Common myeloid progenitor, CD34-positive (primary cell): ENCODE measurements around the gene LIN7A.

ENCODE experiments used
- CTCF ChIA-PET: fragments of 350-600 bp; sonication (Branson Sonifier 250); formaldehyde crosslinking; loops from one replicate; lab custom pipeline; 2021; ENCODE audit warnings: antibody characterized with exemption; lab: Charles Lee
- POLR2A ChIA-PET: fragments of 350-600 bp; sonication (Branson Sonifier 250); formaldehyde crosslinking; loops from one replicate; lab custom pipeline; 2021; ENCODE audit warnings: antibody characterized with exemption; lab: Charles Lee
- DNase-seq, 3 donors: peaks; one replicate each; pipeline versions ENCODE4 v3.0.0 to v3.0.0-alpha.2; 2013
- H3K27ac ChIP-seq, 2 experiments: 1 replicate in 1 of 2; 2 replicates in 1 of 2; pipeline ENCODE4 v1.7.0; 2013; ENCODE audit warnings: inconsistent platforms in 2 of 2, low read length in 2 of 2, mild to moderate bottlenecking in 2 of 2, low read depth in 1 of 2, moderate library complexity in 1 of 2; ENCODE audit not compliant: severe bottlenecking in 2 of 2, insufficient read depth in 1 of 2, poor library complexity in 1 of 2
- H3K27me3 ChIP-seq, 5 experiments: replicated peaks in 2 of 5; 1 replicate in 3 of 5; 2 replicates in 2 of 5; pipeline versions ENCODE4 v1.6.1 to v1.7.0; 2013; ENCODE audit warnings: low read length in 4 of 5, mild to moderate bottlenecking in 2 of 5, moderate library complexity in 2 of 5, inconsistent platforms in 1 of 5; ENCODE audit not compliant: insufficient read depth in 5 of 5, control insufficient read depth in 4 of 5
- H3K36me3 ChIP-seq, 4 experiments: 1 replicate in 2 of 4; 2 replicates in 2 of 4; pipeline versions ENCODE4 v1.6.1 to v1.7.0; 2013; ENCODE audit warnings: low read length in 3 of 4, control low read depth in 1 of 4, mild to moderate bottlenecking in 1 of 4; ENCODE audit not compliant: control insufficient read depth in 4 of 4, insufficient read depth in 4 of 4
- H3K4me1 ChIP-seq, 4 experiments: 1 replicate in 3 of 4; 2 replicates in 1 of 4; pipeline versions ENCODE4 v1.6.1 to v1.7.1; 2013; ENCODE audit warnings: low read length in 3 of 4, mild to moderate bottlenecking in 3 of 4, control low read depth in 1 of 4, inconsistent platforms in 1 of 4, moderate library complexity in 1 of 4; ENCODE audit not compliant: control insufficient read depth in 4 of 4, insufficient read depth in 4 of 4; ENCODE audit errors: control extremely low read depth in 1 of 4
- H3K4me3 ChIP-seq, 7 experiments: 1 replicate in 4 of 7; 2 replicates in 3 of 7; pipeline versions ENCODE4 v1.5.1 to v1.7.0; 2013; ENCODE audit warnings: mild to moderate bottlenecking in 7 of 7, low read length in 6 of 7, moderate library complexity in 6 of 7, inconsistent platforms in 2 of 7, low read depth in 2 of 7, control low read depth in 1 of 7; ENCODE audit not compliant: insufficient read depth in 4 of 7, control insufficient read depth in 1 of 7; ENCODE audit errors: extremely low read depth in 1 of 7
- H3K9me3 ChIP-seq, 5 experiments: 1 replicate in 4 of 5; 2 replicates in 1 of 5; pipeline versions ENCODE4 v1.6.1 to v1.7.1; 2013; ENCODE audit warnings: low read length in 4 of 5, mild to moderate bottlenecking in 2 of 5, inconsistent platforms in 1 of 5, low read depth in 1 of 5, moderate library complexity in 1 of 5; ENCODE audit not compliant: control insufficient read depth in 4 of 5, insufficient read depth in 2 of 5; ENCODE audit errors: control extremely low read depth in 1 of 5
- WGBS: methylation state at CpG from one replicate; pipeline ENCODE4 v1.1.5; 2013; ENCODE audit not compliant: insufficient coverage; 5-methylcytosine and 5-hydroxymethylcytosine counted together

LIN7A gene

GRCh38 chr12:80939231-80939950 is 1.7 kb upstream of the LIN7A start:
- POLR2A ChIA-PET, result no interaction called here
- Histone ChIP-seq H3K4me1 (peaks cover 3 to 25% (median 15%) of the 10 kb centered on the region in 4 experiments), H3K9me3 (no peaks in the 10 kb centered on the region), H3K36me3 (no peaks in the 10 kb centered on the region), H3K27me3 (peaks cover 15 to 41% (median 21%) of the 10 kb centered on the region in 5 experiments), H3K27ac (no peak overlapping the region), H3K4me3 (peak overlapping the region in 2 of 7 experiments; percentile 8 to 25)
- CTCF ChIA-PET, result interaction anchor here (0.8 to 1.3 kb wide), 2 partner anchors 177 to 335 kb away, joined by 3 read pairs; no protein-coding TSS in a partner anchor
- DNase-seq, result peak; percentile 19 to 58 (median 47)
- WGBS, result 0% methylated on average over 1 of the region's 7 CpGs

- Histone ChIP-seq H3K9me3 (no peaks in the 10 kb centered on the region), H3K4me1 (peaks cover 3 to 25% (median 15%) of the 10 kb centered on the region in 4 experiments), H3K27me3 (peaks cover 15 to 45% (median 23%) of the 10 kb centered on the region in 5 experiments), H3K36me3 (no peaks in the 10 kb centered on the region), H3K27ac (no peak overlapping the region), H3K4me3 (peak overlapping the region in 1 of 7 experiments; percentile 16)
- WGBS, result 81% methylated on average over 5 of the region's 7 CpGs
- ChIA-PET CTCF (no interaction called here), POLR2A (no interaction called here)
- DNase-seq, result no peak
Observed at GRCh38 chr12:80938397-80938796, 663 bp upstream of the LIN7A start.

- under 1% methylated on average over 57 of the region's 67 CpGs for WGBS
- H3K4me3 ChIP-seq, result peak overlapping the region; percentile 58 to 87 (median 68)
Observed at GRCh38 chr12:80936642-80937390, 918 bp downstream of the LIN7A start.

GRCh38 chr12:80936353-80936641 is 1.4 kb downstream of the LIN7A start:
- CTCF ChIA-PET, result interaction anchor here (1.0 kb wide), 1 partner anchor 741 kb away, joined by 3 read pairs; no protein-coding TSS in a partner anchor
- DNase-seq, result no peak
- no peak overlapping the region for H3K27ac ChIP-seq

More at GRCh38 chr12:80936642-80937390, 918 bp downstream of the LIN7A start:
- no peaks in the 10 kb centered on the region for H3K36me3 ChIP-seq
- H3K27ac ChIP-seq, result no peak overlapping the region
- ChIA-PET CTCF (interaction anchor here (1.0 kb wide), 1 partner anchor 742 kb away, joined by 3 read pairs; no protein-coding TSS in a partner anchor), POLR2A (no interaction called here)
- no peaks in the 10 kb centered on the region for H3K9me3 ChIP-seq
- peak; percentile 38 to 64 (median 52) for DNase-seq
- H3K27me3 ChIP-seq, result peaks cover 15 to 45% (median 26%) of the 10 kb centered on the region in 5 experiments
- peaks cover 3 to 25% (median 15%) of the 10 kb centered on the region in 4 experiments for H3K4me1 ChIP-seq

GRCh38 chr12:80935111-80935510 is 2.6 kb downstream of the LIN7A start:
- H3K4me1 ChIP-seq, result peaks cover 3 to 25% (median 15%) of the 10 kb centered on the region in 4 experiments
- H3K27me3 ChIP-seq, result peaks cover 15 to 45% (median 26%) of the 10 kb centered on the region in 5 experiments
- no peaks in the 10 kb centered on the region for H3K36me3 ChIP-seq
- ChIA-PET POLR2A (no interaction called here), CTCF (no interaction called here)
- H3K9me3 ChIP-seq, result no peaks in the 10 kb centered on the region
- DNase-seq, result no peak
- H3K4me3 ChIP-seq, result no peak overlapping the region
- H3K27ac ChIP-seq, result no peak overlapping the region
- WGBS, result 95% methylated on average over 2 of the region's 2 CpGs

More at GRCh38 chr12:80936353-80936641, 1.4 kb downstream of the LIN7A start:
- Histone ChIP-seq H3K27me3 (peaks cover 15 to 45% (median 26%) of the 10 kb centered on the region in 5 experiments), H3K4me1 (peaks cover 3 to 25% (median 15%) of the 10 kb centered on the region in 4 experiments), H3K4me3 (peak overlapping the region; percentile 58 to 87 (median 68)), H3K9me3 (no peaks in the 10 kb centered on the region), H3K36me3 (no peaks in the 10 kb centered on the region)
- POLR2A ChIA-PET, result no interaction called here
- WGBS, result under 1% methylated on average over 11 of the region's 11 CpGs

- Histone ChIP-seq H3K4me3 (no peak overlapping the region), H3K9me3 (no peaks in the 10 kb centered on the region), H3K4me1 (no peaks in the 10 kb centered on the region), H3K36me3 (no peaks in the 10 kb centered on the region), H3K27me3 (no peaks in the 10 kb centered on the region), H3K27ac (no peak overlapping the region)
- WGBS, result 100% methylated on average over 1 of the region's 1 CpG
- no peak for DNase-seq
- CTCF ChIA-PET, result no interaction called here
- POLR2A ChIA-PET, result no interaction called here
Observed at GRCh38 chr12:80925983-80926382, 11.8 kb downstream of the LIN7A start.

GRCh38 chr12:80925237-80925636 is 12.5 kb downstream of the LIN7A start:
- Histone ChIP-seq H3K9me3 (no peaks in the 10 kb centered on the region), H3K4me3 (no peak overlapping the region), H3K4me1 (no peaks in the 10 kb centered on the region), H3K36me3 (no peaks in the 10 kb centered on the region), H3K27me3 (no peaks in the 10 kb centered on the region), H3K27ac (no peak overlapping the region)
- no CpG with 5 or more reads among the region's 2 CpGs for WGBS
- DNase-seq, result no peak
- ChIA-PET POLR2A (no interaction called here), CTCF (no interaction called here)
